HEK293T (cell line): ENCODE results near the gene CDX2.

ENCODE experiments used
- ARNT ChIP-seq: fragments of 450-650 bp; IDR thresholded peaks from 2 replicates; pipeline ENCODE4 v1.6.1; 2017; ENCODE audit warnings: mild to moderate bottlenecking
- BHLHE40 ChIP-seq: fragments of 450-650 bp; IDR thresholded peaks from 2 replicates; pipeline ENCODE4 v1.6.1; 2016; ENCODE audit warnings: mild to moderate bottlenecking, moderate library complexity, borderline replicate concordance
- ELF4 ChIP-seq: fragments of 450-650 bp; IDR thresholded peaks from 2 replicates; pipeline ENCODE4 v1.6.1; 2017; ENCODE audit warnings: antibody characterized with exemption
- FOXA1 ChIP-seq: fragments of 450-650 bp; IDR thresholded peaks from 2 replicates; pipeline ENCODE4 v1.6.1; 2016; ENCODE audit warnings: mild to moderate bottlenecking
- FOXK2 ChIP-seq: fragments of 450-650 bp; IDR thresholded peaks from 2 replicates; pipeline ENCODE4 v1.6.1; 2016; ENCODE audit warnings: mild to moderate bottlenecking
- FOXM1 ChIP-seq: fragments of 450-650 bp; IDR thresholded peaks from 2 replicates; pipeline ENCODE4 v1.6.1; 2017; ENCODE audit warnings: mild to moderate bottlenecking, borderline replicate concordance
- HDGF ChIP-seq: fragments of 450-650 bp; IDR thresholded peaks from 2 replicates; pipeline ENCODE4 v1.6.1; 2017; ENCODE audit warnings: antibody characterized with exemption, borderline replicate concordance
- L3MBTL2 ChIP-seq: fragments of 450-650 bp; conservative IDR thresholded peaks from 2 replicates; pipeline ENCODE4 v1.6.1; 2016; ENCODE audit warnings: mild to moderate bottlenecking
- NFRKB ChIP-seq: fragments of 450-650 bp; IDR thresholded peaks from 2 replicates; pipeline ENCODE4 v1.6.1; 2016; ENCODE audit warnings: mild to moderate bottlenecking, moderate library complexity
- PKNOX1 ChIP-seq: fragments of 450-650 bp; IDR thresholded peaks from 2 replicates; pipeline ENCODE4 v1.6.1; 2016
- SUZ12 ChIP-seq: fragments of 450-650 bp; IDR thresholded peaks from 2 replicates; pipeline ENCODE4 v1.6.1; 2016; ENCODE audit warnings: mild to moderate bottlenecking
- TARDBP ChIP-seq: fragments of 450-650 bp; IDR thresholded peaks from 2 replicates; pipeline ENCODE4 v1.6.1; 2016
- ZNF384 ChIP-seq: fragments of 450-650 bp; IDR thresholded peaks from 2 replicates; pipeline ENCODE4 v1.6.1; 2016

DNA sequence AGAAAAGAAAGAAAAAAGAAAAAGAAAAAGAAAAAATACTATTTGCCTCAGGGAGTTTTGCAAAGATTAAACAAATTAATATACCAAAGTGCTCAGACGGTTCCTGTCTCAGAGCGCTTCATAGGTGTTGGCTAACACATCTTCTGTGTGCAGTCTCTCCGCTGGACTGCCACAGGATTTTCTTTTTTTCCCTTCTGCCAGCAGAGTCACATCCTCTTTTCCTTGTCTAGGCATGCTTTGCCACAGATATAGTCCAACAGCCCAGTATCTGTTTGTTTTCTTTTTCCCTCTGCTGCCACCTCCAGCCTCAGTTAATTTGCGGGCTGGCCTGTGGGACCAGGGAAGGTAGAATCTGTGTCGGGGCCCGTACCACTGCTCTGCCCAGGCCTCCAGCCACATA is 22.8 kb upstream of the CDX2 start:
- TF ChIP-seq BHLHE40 (no peak), NFRKB (no peak), PKNOX1 (no peak), ELF4 (no peak), FOXA1 (no peak), L3MBTL2 (no peak), FOXM1 (no peak), TARDBP (no peak), SUZ12 (no peak), FOXK2 (no peak), HDGF (no peak), ZNF384 (no peak), ARNT (no peak)
